ENCODE data around the gene SOX8. TPM values are rescaled to one million over a fixed set of nuclear protein-coding genes. Genes with fewer than 3 reads are reported as not detected.

The SOX8 gene
- total and polyA plus RNA-seq, 10 of the 15 experiments (the other 5 are each of a cell fraction or from before 2014, with no cell fraction given): not detected

DNA sequence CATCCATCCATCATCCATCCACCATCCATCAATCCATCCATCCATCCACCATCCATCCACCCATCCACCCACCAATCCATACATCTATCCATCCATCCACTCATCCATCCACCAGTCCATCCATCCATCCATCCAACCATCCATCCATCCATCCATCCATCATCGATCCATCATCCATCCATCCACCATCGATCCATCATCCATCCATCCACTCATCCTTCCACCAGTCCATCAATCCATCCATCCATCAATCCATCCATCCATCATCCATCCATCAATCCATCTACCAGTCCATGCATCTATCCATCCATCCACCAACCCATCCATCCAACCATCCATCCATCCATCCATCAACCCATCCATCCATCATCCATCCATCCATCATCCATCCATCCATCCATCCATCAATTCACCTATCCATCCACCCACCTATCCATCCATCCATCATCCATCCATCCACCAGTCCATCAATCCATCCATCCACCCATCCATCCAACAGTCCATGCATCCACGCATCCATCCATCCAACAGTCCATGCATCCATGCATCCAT lies 51.6 kb downstream of the SOX8 start:
- no peak for DNase-seq (ENCODE audit: low read depth, low spot score)
- Histone ChIP-seq H3K27ac (ENCODE audit: control insufficient read depth, insufficient read depth) (no peak overlapping the region), H3K4me2 (ENCODE audit: control insufficient read depth, insufficient read depth) (no peak overlapping the region), H3K79me2 (ENCODE audit: control insufficient read depth, insufficient read depth, low read length) (no peaks in the 10 kb centered on the region), H4K20me1 (ENCODE audit: control insufficient read depth, insufficient read depth) (no peaks in the 10 kb centered on the region), H3K9ac (ENCODE audit: control insufficient read depth, insufficient read depth, low read length) (no peak overlapping the region), H2AFZ (ENCODE audit: control insufficient read depth, low read depth, low read length) (no peak overlapping the region), H3K27me3 (replicated peaks in 1 of 2; ENCODE audit: control insufficient read depth in 2 of 2, insufficient read depth in 2 of 2, low read length in 1 of 2) (no peaks in the 10 kb centered on the region), H3K9me3 (replicated peaks; ENCODE audit: control insufficient read depth, insufficient read depth, low read length) (no peaks in the 10 kb centered on the region; the same call in 2 of the 3 replicates), H3K36me3 (ENCODE audit: control insufficient read depth in 2 of 2, insufficient read depth in 2 of 2, low read length in 1 of 2) (no peaks in the 10 kb centered on the region), H3K4me1 (ENCODE audit: control insufficient read depth, insufficient read depth, low read length) (no peaks in the 10 kb centered on the region), H3K4me3 (no peak overlapping the region)
- ATAC-seq: no peak
- intact Hi-C loops (cut with micrococcal nuclease; ENCODE audit: unreplicated experiment): no loop called here
- RAD21 ChIA-PET (ENCODE audit: unreplicated experiment): no interaction called here
- CTCF ChIA-PET: no interaction called here
- FAIRE-seq: no peak
- no TSS peak for BruUV-seq (replicated peaks)
- in situ Hi-C loops (cut with MboI): no loop called here
- no peak for TF ChIP-seq YY1 (IDR thresholded peaks at IDR 0.05; ENCODE audit: low read depth, low read length)
- TF ChIP-seq, protein P1, sequence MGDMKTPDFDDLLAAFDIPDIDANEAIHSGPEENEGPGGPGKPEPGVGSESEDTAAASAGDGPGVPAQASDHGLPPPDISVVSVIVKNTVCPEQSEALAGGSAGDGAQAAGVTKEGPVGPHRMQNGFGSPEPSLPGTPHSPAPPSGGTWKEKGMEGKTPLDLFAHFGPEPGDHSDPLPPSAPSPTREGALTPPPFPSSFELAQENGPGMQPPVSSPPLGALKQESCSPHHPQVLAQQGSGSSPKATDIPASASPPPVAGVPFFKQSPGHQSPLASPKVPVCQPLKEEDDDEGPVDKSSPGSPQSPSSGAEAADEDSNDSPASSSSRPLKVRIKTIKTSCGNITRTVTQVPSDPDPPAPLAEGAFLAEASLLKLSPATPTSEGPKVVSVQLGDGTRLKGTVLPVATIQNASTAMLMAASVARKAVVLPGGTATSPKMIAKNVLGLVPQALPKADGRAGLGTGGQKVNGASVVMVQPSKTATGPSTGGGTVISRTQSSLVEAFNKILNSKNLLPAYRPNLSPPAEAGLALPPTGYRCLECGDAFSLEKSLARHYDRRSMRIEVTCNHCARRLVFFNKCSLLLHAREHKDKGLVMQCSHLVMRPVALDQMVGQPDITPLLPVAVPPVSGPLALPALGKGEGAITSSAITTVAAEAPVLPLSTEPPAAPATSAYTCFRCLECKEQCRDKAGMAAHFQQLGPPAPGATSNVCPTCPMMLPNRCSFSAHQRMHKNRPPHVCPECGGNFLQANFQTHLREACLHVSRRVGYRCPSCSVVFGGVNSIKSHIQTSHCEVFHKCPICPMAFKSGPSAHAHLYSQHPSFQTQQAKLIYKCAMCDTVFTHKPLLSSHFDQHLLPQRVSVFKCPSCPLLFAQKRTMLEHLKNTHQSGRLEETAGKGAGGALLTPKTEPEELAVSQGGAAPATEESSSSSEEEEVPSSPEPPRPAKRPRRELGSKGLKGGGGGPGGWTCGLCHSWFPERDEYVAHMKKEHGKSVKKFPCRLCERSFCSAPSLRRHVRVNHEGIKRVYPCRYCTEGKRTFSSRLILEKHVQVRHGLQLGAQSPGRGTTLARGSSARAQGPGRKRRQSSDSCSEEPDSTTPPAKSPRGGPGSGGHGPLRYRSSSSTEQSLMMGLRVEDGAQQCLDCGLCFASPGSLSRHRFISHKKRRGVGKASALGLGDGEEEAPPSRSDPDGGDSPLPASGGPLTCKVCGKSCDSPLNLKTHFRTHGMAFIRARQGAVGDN (IDR thresholded peaks at IDR 0.05): no peak
- no peak for TF ChIP-seq CEBPB (IDR thresholded peaks at IDR 0.05; ENCODE audit: borderline replicate concordance in 1 of 2, low read depth in 2 of 2, low read length in 2 of 2)
- TF ChIP-seq ATF7 (IDR thresholded peaks at IDR 0.05; ENCODE audit: low read depth): no peak
- TF ChIP-seq, protein P2, sequence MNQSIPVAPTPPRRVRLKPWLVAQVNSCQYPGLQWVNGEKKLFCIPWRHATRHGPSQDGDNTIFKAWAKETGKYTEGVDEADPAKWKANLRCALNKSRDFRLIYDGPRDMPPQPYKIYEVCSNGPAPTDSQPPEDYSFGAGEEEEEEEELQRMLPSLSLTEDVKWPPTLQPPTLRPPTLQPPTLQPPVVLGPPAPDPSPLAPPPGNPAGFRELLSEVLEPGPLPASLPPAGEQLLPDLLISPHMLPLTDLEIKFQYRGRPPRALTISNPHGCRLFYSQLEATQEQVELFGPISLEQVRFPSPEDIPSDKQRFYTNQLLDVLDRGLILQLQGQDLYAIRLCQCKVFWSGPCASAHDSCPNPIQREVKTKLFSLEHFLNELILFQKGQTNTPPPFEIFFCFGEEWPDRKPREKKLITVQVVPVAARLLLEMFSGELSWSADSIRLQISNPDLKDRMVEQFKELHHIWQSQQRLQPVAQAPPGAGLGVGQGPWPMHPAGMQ (IDR thresholded peaks at IDR 0.05; ENCODE audit: borderline replicate concordance): no peak
- TF ChIP-seq KDM1A (IDR thresholded peaks at IDR 0.05; ENCODE audit: borderline replicate concordance): no peak
- no peak for TF ChIP-seq ZBTB40 (IDR thresholded peaks at IDR 0.05; ENCODE audit: borderline replicate concordance)
- TF ChIP-seq, protein P3, sequence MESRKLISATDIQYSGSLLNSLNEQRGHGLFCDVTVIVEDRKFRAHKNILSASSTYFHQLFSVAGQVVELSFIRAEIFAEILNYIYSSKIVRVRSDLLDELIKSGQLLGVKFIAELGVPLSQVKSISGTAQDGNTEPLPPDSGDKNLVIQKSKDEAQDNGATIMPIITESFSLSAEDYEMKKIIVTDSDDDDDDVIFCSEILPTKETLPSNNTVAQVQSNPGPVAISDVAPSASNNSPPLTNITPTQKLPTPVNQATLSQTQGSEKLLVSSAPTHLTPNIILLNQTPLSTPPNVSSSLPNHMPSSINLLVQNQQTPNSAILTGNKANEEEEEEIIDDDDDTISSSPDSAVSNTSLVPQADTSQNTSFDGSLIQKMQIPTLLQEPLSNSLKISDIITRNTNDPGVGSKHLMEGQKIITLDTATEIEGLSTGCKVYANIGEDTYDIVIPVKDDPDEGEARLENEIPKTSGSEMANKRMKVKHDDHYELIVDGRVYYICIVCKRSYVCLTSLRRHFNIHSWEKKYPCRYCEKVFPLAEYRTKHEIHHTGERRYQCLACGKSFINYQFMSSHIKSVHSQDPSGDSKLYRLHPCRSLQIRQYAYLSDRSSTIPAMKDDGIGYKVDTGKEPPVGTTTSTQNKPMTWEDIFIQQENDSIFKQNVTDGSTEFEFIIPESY (IDR thresholded peaks at IDR 0.05): no peak
- TF ChIP-seq POLR2AphosphoS5 (IDR thresholded peaks at IDR 0.05; ENCODE audit: low read length): no peak
- no peak for TF ChIP-seq ZNF384 (IDR thresholded peaks at IDR 0.05; ENCODE audit: borderline replicate concordance, low read depth, low read length)
- no peak for TF ChIP-seq RELA (IDR thresholded peaks at IDR 0.05; ENCODE audit: borderline replicate concordance, partially characterized antibody)
- no peak for TF ChIP-seq EED (IDR thresholded peaks at IDR 0.05; ENCODE audit: low read depth)
- no peak for TF ChIP-seq NR2C1 (IDR thresholded peaks at IDR 0.05)
- TF ChIP-seq JUNB (IDR thresholded peaks at IDR 0.05): no peak
- 53% methylated on average over 3 of the region's 3 CpGs for WGBS (ENCODE audit: insufficient coverage, insufficient replicate concordance, low lambda C conversion rate, missing lambda C conversion rate)
- SMC1A ChIA-PET (ENCODE audit: uncharacterized antibody, unreplicated experiment): no interaction called here
- POLR2A ChIA-PET: no interaction called here

Data from GM12878 (cell line).